GM19328 (cell line): ENCODE measurements around the gene AGL.
"Not testable (repeated sequence)": the region's sequence is repeated elsewhere in the genome, so short reads cannot be mapped to it uniquely, and the experiment has no call there.

Experiments used
- ATAC-seq: cut with Tn5 transposase; IDR thresholded peaks from one replicate; pipeline ENCODE4 v1.9.1; 2021; ENCODE audit warnings: mild to moderate bottlenecking, moderate library complexity; ENCODE audit not compliant: unreplicated experiment

Gene AGL

DNA sequence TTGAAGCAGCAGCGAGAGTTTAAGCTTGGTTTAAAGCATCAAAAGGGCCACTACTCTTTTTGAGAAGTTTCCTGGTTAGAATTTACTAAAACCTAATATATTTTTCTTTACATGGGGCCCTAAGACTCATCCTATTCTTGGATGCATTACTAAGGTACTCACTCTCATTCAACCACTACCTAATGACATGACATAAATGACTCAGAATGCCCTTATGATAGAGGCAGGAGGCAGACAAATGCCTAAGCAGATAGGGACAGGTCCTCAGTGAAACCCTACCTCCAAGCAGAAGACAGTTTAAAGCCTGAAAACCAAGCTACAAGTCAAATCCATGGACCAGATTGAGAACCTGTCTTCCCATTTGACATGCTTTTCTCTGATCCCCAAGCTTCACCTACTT is 85.4 kb downstream of the AGL start:
- ATAC-seq: no peak

- no peak for ATAC-seq
These were observed 85.9 kb downstream of the AGL start for GRCh38 chr1:99936071-99936470.

GRCh38 chr1:99942723-99943122 is 92.6 kb downstream of the AGL start:
- ATAC-seq: no peak

DNA sequence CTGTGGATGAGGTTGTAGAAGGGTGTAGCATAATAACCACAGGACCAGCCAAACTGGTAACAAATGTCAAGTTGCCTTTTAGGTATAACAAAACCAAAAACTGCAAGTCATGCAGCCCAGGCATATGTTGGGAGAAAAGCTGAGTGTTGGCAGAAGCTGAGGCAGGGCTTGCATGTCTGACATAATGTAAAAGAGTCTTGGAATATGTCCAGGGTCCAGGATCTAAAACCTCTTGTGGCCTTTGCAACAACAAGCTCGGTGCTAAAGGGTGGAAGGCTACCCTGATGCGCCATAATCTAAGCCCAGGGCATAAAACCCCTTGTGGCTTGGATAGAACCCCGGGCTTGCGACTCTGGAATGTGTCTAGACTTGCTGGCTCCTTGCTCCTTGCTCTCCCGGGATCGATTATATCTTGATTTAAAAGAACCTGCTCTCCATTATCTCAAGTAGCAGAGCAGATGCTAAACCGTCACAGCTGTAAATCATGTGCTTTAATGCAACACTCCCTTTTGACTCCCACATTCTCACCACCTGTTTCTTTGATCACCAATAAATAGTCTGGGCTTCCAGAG is 93.1 kb downstream of the AGL start:
- ATAC-seq: no peak

GRCh38 chr1:99944192-99944591 is 94.0 kb downstream of the AGL start:
- ATAC-seq: no peak

DNA sequence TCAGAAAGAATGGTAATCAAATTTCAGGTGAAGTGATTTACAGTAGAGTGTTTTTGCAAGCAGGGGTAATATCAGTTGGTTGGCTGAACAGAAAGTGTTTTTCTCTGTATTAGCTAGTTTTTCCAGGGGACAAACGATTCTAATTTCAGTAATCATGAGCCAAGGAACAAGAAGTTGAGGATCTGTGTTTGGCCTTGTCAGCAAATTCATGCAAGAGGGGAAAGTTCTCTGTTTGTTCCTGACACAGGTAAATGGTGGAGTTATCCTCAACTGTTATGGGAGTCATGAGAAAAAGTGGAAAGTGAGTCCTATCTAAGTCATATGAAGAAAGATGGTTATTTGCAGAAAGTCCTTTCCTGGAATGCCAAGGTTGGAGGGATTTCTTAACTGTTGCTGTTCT is 95.0 kb downstream of the AGL start:
- no peak for ATAC-seq

- ATAC-seq: no peak
These were observed 100.3 kb downstream of the AGL start for GRCh38 chr1:99950486-99950885.

DNA sequence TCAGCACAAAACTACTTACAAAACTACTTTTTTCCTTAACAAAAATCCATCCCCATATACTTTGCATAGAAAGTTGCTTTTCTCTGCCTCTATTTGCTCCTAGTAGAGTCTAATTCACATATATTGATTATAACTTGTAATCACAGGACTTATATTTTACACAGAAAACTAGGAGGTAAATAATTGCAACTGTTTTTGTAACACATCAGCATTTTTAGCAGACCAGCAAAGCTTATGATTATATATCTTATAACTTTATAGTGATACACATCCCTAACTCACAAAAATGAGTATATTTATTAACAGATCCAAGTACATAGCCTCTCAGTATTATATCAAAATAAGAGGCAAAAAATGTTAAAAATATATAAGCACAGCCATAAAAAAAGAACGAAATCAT is 102.4 kb downstream of the AGL start:
- ATAC-seq: no peak

DNA sequence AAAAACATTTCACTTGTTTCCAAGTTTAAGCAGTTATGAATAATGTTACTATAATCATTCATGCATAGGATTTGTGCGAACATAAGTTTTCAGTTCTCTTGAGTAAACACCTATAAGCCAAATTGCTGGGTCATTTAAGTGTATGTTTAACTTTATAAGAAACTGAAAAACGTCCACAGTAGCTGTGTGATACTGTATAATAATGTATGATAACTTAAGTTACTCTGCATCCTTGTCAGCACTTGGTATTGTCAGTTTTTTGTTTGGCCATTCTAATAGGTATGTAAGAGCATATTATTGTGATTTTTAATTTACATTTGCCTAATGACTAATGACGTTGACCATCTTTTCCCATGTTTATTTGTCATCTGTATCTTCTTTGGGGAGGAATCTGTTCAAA is 105.2 kb downstream of the AGL start:
- no peak for ATAC-seq

DNA sequence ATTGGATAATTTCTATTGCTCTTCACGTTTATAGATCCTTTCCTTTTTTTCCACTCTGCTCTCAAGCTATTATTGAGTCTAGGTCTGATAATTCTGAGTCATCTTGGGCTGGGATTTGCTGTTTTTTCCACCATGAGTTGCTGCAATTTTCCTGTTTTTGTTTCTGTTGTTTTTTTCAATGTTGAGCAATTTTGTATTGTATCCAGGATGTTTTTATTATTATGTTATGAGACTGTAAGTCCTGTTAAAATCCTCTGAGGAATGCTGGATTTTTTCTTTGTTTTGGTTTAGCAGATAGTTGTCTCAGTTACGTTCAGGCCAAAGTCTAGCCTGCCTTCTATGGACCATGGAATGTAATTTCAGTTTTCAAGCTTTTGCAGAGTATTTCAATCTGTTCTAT is 106.6 kb downstream of the AGL start:
- no peak for ATAC-seq

DNA sequence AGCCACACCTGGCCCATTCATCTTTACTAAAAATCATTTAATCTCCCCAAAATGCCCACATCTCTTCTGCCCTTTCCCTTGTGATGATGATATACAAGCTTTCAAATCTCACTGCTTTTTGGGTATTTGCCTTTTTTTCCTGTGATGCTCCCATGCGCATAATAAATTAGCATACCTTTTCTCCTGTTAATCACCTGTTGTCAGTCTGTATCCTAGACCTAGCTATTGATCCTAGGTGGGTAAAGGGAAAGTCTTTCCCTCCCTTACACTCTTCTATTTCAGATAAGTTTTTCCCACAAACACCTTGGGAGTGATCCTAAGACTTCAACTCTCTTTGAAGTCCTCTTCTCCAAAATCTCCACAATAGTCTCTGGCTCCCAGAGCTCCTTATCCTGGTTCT is 107.7 kb downstream of the AGL start:
- ATAC-seq: no peak

- not testable (repeated sequence) for ATAC-seq
These were observed 109.1 kb downstream of the AGL start for GRCh38 chr1:99959189-99959705.

- ATAC-seq: not testable (repeated sequence)
These were observed 110.1 kb downstream of the AGL start for GRCh38 chr1:99960260-99960659.

DNA sequence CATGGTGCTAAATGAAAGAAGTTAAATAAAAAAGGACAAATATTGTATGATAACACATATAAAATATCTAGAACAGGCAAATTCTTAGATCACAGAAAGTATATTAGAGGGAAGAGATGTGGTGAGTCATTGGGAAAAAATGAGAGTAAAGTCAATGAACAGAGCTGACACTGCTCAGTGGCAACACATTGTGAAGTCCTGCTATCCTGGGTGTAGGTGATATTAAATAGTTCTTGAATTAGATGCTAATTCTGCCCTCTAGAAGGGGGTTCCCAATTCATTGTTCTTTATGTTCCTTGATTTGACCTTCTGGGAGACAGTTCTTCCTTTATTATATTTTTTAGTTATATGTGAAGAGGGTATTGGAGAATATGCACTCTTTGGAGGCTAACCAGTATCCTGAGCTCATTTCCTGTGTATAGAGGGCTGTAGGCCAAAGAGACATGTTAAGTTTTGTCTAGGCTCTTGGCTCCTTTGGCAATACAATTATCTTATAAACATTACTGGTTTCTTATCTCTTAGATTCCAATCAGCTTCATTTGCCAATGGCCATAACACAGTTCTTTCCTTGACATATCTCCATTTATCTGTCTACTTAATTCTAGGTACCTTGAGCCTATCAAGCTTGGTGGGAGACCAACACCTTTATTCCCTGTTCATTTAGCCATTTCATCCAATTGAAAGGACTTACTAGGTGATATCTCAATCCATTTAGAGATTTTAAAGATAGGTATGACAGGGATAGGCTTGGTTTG is 113.1 kb downstream of the AGL start:
- no peak for ATAC-seq

DNA sequence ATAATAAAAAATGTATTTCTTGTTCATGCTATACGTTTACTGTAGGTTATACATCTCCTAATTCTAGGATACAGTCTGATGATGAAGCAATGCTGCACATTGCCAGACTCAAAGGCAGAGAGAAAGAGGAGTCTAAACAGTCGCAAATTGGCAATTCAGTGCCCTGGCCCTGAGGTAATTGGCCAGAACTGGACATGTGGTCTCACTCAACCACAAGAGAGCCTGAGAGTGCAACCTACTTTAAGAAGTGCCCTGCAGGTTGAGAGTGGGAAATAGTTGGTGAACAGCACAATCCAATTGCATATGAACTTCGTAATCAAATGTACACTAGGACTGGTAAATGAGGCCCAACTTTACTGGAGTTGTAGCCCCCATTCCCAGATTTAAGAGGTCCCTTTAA is 114.6 kb downstream of the AGL start:
- no peak for ATAC-seq

GRCh38 chr1:99965646-99966375 is 115.7 kb downstream of the AGL start:
- no peak for ATAC-seq

- ATAC-seq: no peak
These were observed 118.1 kb downstream of the AGL start for GRCh38 chr1:99968214-99968613.

- ATAC-seq: peak; percentile 10
These were observed 119.1 kb downstream of the AGL start for GRCh38 chr1:99969260-99969728.

GRCh38 chr1:99969729-99970621 is 119.8 kb downstream of the AGL start, which contains the start of gene SLC35A3:
Gene SLC35A3, plus strand, starts transcription at chr1:99969996. Its CDS starts 23,559 bp downstream, at chr1:99993555.
- peak; percentile 87 for ATAC-seq

GRCh38 chr1:99970713-99971255 is 120.6 kb downstream of the AGL start:
- no peak for ATAC-seq
